Islet precursor cell (in vitro differentiated cells): ENCODE data around the gene LCTL.
A peak's percentile ranks its signal among the peaks of the same experiment; 100 is the strongest.
"Not testable (repeated sequence)": the region's sequence is repeated elsewhere in the genome, so short reads cannot be mapped to it uniquely, and the experiment has no call there.

Experiments
- DNase-seq: peaks from one replicate; pipeline ENCODE4 v3.0.0-alpha.2; 2018

LCTL gene

DNA sequence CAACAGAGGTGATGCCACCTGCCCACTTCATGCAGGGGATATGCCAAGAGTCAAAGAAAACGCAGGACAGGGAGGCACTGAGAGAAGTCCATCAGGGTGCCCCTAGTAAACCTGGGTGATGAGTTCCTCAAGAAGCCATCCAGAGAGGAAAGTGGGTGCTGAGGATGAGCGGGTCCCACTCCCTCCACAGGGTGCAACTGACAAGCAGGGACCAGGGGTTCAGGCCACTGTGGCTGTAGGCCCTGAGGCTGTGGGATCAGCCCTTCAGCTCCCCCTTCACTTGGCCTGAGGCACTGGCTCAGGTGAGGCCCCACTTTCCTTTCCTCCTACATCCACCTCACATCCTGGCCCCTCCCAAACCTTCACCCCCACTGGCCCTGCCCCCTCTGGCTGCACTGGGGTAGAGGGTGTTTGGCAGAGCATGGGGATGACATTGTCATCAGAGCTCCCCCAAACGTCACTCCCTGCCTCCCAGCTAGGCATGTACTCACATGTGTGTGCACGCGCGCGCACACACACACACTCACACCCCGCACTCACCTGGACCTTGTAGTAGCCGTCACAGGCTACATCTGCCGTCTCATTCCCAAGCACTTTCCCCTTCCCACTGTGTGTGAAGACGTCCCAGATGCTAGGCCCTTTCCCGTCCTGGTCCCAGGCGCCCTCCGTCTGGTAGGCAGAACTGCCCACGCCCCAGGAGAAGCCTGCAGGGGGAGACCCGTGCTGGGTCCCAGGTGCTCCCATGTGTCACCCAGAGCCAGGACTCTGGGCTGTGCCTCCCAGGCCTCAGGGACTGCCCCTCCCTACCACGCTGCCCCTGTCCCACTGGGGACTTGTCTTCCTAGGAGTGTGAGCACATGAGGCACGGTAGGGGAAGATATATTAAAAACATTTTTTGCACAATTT, 1.4 kb downstream of the LCTL start:
- no peak for DNase-seq

DNA sequence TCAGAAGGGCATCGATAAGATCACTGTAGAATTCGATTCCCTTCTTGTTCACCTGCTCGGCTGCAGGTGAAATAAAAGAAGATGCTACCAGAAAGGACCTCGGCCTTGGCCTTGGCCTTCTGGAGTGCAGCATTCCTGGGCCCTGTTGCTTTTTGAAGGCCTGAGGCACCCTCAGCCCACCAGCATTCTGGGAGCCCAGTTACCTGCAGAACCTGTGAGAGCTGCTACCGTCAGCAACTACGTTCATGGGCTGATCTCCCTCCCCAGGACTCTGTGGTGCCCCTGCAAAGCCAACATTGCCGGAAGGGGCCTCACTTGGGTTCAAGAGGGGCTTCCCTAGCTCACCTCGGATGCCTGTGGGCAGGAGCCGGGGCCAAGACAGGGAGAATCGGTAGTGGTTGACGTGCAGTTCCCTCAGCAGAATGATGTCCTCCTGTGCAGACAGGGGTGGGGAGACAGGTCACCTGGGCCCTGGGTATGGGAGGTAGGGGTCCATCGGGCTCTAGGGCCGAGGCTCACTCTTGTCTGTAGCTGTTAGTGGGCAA, 2.2 kb downstream of the LCTL start:
- DNase-seq, result no peak

DNA sequence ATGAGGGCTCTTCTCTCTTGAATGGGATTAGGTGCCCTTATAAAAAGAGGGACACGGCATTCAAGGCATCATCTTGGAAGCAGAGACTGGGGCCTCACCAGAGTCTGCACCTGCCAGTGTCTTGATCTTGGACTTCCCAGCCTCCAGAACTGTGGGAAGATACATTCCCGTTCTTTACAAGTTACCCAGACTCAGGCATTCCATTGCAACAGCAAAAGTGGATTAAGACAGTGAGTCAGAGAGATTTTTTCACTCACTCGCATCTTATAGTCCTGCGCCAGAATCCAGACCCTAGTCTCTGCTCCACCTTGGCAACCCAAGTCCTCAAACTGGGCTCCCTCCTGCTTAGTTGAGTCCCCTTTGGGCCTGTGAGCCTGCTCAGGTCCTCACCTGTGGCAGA, 2.7 kb downstream of the LCTL start:
- no peak for DNase-seq

DNA sequence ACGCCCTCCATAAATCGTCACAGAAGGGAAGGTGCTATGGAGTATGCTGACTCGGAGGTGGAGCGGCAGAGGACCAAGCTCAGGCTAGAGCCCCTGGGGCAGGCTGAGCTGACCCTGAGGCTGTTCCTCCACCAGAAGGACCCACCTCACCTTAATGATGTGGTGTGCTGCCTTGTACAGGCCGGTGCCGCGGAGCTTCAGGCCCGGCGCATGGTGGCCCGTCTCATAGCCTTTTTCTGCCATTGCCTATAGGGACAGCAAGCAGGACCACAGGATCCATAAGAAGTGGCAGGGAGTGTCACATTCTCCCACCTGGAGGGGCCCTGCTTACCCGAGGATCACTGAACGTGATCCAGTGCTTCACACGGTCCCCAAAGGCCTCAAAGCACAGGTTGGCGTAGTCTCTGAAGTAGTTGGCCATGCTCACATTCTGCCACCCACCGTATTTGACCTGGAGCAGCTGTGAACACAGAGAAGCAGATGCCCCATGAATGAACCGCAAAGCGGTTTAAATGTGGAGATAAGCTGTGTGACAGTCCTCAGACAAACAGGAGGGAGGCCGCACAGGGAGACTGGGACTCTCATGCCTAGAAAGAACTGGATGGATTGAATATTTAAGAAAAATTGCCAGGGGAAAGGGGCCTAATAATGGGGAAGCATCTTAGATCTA, 4.8 kb downstream of the LCTL start:
- no peak for DNase-seq

DNA sequence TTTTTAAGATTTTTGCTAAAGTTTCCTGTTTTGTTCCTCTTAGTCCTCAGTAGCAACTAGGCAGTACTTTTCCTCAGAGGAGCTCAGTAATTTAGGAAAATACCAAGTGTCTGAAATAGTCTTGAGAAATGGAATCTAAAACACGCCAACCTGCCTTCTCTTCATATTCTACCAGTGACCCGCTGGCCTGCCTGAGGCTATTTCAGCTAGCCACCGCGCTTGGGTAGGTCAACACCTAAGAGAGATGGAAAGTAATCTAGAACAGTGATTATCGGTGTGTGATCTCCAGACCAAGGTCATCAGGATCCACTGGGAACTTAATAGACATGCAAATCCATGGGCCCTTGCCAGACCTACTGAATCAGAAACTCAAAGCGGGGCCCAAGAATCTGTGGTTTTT, 7.5 kb downstream of the LCTL start:
- DNase-seq, result no peak

DNA sequence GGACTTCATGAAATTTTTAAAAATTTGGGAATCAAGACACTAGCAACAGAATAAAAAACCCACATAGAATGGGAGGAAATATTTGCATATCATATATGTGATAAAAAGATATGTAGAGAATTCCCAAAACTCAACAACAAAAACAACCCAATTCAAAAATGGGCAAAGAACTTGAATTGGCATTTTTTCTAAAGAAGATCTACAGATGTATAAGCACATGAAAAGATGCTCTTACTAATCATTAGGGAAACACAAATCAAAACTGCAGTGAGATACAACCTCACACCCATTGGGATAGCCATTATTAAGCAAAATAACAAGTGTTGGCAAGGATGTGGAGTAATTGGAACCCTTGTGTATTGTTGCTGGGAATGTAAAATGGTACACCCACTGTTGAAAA, 10.1 kb downstream of the LCTL start:
- DNase-seq, result no peak

DNA sequence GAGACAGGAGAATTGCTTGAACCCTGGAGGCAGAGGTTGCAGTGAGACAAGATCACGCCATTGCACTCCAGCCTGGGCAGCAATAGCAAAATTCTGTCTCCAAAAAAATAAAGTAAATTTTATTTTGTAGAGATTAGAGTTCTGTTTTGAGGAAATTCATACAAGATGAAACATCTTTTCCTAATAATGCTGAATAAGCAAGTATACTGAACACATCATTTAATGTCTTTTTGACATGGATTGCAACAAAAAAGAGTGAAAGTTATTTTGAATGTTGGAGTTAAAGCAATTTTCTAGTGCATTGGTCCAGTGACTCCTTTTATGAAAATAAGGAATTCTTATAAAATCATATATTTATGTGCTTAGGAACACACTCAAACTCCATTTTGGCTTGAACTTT, 20.5 kb downstream of the LCTL start:
- DNase-seq, result no peak

DNA sequence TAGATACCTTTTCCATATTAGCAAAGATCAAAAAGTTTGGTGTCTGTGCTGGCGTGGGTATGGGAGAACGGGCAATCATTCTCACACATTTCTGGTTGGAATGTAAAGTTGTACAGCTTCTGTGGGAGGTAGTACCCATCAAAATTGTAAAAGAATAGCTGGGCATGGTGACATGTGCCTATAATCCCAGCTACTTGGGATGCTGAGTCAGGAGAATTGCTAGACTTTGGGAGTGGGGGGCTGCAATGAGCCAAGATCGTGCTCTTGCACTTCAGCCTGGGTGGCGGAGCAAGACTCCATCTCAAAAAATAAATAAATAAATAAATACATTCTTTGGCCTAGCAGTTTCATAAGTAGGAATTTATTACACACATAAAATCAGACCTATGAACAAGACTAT, 22.9 kb downstream of the LCTL start:
- DNase-seq, result no peak

DNA sequence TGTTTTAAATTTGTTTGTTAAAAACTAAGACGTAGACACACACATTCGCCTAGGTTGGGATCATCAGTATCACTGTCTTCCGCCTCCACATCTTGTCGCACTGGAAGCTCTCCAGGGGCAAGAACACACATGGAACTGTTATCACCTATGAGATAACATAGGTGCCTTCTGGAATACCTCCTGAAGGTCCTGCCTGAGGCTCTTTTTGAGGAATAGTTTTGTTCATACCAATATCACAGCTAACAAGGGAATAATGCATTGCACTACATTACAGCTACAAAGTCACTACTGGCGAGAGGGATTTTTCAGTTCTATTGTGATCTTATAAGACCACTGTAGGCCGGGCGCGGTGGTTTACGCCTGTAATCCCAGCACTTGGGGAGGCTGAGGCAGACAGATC, 30.7 kb downstream of the LCTL start:
- DNase-seq, result no peak

DNA sequence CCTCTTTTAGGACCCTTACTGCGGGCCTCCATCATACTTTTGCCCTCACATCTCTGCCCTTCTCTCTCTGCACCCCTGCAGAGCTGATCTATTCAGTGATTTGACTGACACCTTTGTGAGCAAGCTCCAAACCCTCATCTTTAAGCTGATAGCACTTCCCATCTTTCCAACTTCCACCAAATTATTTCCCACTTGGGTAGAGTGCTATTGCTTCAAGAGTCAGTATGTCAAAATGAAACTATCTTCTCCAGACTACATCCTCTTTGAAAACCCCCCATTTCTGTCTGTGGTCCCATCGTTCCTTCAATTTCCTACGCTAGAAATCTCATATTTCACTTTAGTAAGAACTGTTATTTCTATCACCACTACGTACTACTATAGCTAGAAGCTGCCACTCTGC, 41.0 kb downstream of the LCTL start:
- no peak for DNase-seq

DNA sequence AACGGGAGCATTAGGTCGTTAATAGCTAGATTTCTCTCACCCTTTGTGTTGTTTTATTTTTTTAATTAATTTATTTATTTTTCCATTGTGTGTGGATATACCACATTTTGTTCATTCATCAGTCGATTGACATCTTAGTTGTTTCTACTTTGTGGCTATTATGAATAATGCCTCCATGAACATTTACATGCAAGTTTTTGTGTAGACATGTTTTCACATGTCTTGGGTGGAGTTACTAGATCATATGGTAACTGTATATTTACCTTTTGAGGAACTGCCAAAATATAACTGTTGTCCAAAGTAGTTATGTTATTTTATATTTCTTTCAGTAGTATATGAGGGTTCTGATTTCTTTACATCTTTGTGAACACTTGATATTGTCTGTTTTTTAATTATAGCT, 41.9 kb downstream of the LCTL start:
- DNase-seq, result no peak

DNA sequence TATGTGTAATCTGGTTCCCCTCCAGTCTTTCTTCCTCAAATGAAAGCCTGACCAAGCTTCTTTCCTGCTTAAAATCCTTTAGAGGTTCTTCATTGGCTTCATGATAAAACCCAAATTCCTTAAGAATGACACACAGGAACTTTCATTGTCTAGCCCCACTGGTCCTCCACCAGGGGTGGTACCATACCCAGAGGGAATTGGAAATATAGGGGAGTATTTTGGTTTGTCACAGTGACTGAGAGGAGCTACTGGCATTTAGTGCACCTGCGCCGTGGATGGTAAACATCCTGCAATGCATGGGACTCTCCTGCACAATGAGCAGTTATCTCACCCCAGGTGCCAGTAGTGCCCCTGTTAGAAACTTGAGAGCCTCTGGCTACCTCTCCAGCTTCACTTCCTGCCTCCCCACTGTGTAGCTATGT, 49.9 kb downstream of the LCTL start:
- DNase-seq, result no peak

DNA sequence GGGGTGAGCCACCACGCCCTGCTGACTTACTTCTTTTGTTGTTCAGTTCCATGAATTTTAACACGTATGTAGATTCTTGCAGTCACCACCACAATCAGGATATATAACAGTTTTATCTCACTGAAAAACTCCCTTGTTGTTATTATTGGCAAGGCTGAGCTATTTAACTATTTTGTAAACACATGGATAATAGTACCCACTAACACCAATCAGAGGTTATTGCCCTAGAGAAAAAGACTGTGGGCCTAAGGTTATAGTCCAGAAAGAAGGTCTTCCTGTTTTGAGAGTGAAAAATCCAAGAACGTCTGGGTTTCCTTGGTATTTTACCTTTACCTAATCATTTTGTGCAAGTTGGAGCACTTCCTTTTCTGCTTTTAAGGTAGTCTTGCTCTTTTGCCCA, 51.2 kb downstream of the LCTL start:
- DNase-seq, result no peak

DNA sequence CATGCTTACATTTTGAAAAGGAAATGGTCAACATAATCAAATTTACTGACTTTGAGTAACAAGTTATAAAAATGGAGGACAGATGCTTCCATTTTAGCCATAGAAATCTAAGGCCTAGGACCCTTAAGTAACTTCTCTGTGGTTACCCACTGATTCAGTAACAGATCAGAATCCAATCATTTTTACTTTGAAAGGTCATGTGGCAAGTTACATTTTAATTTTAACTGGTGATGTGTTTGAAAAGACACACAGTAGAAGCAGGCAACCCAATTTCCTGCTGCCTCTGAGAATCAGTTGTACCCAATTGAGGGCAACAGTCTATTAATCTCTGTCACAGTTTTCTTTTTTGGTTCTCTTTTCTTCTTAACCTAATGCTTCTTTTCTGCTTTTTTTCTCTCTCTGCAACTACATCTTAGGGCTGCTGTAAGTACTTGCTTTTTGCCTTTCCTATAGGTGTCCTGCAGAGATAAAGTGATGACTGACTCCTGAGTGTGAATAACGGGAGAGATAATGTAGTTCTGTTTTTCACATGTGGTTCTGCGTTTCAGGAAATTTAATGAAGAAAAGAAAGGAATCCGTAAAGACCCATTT, 57.4 kb downstream of the LCTL start:
- no peak for DNase-seq

DNA sequence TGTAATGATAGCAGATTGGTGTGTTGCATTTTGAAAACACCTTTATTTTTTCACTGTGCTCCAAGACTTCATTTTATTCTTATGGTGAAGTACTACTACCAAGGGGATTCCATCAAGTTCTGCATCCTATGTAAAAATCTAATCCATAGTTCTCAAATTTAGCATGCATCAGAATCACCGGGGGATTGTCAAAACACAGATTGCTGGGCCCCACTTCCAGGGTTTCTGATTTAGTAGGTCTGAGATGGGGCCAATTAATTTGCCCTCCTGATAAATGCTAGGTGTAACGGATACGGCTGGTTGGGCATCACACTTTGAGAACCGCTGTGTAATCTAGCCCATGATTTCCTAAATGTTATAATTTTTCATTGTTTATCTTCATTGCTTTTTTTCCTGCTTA, 60.0 kb downstream of the LCTL start:
- DNase-seq, result peak; percentile 19

DNA sequence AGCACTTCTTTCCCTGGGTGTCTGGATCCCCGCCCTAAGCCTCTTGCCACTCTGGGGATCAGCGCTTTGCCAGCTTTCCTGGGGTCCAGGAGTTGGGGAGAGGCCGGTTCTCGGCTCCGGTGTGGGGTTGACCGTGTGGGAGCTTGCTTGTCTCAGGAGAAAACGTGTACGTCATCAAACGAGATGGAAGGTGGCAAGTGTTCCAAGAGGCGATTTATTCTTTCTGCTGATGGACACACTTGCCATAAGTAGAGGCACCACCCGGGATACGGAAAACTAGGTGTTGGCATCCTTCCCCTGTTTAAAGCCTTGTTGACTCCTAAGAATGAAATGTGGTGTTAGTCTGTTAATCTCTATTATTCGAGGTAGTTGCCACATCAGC, 60.4 kb downstream of the LCTL start:
- DNase-seq, result no peak

DNA sequence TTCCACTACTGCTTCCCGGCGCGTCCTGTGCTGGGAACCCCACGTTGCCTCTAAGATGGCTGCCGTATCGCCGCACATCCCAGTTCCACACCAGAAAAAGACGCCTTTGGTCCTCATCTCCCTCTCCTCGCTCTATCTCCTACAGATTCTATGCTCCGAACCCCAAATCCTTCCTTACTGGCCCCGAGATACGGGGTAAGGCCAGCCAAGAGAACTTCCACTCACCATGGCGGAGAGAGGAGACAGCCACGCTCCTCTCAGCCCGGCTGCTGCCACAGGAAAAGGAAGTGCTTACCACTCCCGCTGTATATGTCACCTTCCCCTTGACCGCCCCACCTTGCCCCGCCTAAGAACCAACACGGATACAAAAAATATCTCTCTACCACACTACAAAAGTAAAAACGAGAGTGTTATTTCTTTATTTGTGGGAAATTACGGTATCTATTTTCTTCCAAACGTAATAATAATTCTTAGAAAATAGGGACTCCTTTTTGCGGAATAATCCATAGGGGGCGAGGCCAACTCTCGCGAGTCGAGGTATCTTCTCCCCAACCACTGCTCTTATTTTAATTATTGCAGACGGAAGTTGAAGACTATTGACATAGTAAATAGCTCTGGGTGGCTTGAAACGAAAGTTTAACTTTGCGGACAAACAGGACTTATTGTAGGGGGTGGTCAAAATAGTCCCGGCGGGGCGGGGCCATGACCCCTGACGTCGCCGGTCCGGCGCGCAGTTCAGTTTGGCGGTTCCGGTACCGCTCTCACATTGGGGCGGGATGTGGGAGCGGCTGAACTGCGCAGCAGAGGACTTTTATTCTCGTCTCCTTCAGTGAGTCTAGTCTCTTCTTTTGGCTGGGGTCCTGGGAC, 61.0 kb downstream of the LCTL start, which contains the start of the genes RPL4 and ZWILCH:
RPL4 (minus strand) TSS at position 293 of the 867 bp plus-strand sequence; CDS start at position 228, 65 bp downstream.
ZWILCH (plus strand) TSS at position 764 of the 867 bp plus-strand sequence; CDS start at position 777, 13 bp downstream.
- peak; percentile 85 for DNase-seq

DNA sequence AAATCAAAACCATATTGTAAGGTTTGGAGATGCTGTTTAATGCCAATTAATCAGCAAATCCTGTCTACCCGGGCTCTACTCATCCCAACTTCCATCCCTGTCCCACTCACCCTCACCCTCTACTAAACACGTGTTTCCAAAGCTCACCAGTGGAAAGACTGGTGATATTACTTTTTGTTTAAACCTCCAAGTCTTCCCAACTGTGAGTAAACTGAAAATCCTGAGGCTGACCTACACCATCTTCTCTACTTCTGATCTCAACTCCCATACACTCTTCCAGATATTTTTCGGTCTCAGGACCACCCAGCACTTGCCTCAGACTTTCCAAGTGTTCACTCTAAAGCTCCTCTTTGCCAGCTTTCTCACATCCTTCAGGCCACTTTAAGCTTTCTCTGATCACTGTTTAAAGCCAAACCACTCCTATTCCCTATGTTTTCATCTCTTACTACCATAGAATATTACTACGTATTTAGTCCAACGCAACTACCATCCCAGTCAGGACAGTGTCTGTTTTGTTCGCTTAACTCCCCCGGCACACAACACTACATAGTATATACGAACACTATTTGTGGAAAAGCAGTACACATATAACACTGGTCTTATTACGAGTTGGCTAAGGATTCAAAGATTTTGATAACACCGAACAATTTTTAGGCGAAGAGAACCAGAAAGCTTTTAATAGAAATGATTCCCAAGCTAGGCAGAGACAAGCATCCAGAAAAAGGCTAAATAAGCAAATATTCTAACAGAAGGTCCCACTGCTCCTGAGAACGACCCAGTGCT, 61.8 kb downstream of the LCTL start:
- DNase-seq, result peak; percentile 8

DNA sequence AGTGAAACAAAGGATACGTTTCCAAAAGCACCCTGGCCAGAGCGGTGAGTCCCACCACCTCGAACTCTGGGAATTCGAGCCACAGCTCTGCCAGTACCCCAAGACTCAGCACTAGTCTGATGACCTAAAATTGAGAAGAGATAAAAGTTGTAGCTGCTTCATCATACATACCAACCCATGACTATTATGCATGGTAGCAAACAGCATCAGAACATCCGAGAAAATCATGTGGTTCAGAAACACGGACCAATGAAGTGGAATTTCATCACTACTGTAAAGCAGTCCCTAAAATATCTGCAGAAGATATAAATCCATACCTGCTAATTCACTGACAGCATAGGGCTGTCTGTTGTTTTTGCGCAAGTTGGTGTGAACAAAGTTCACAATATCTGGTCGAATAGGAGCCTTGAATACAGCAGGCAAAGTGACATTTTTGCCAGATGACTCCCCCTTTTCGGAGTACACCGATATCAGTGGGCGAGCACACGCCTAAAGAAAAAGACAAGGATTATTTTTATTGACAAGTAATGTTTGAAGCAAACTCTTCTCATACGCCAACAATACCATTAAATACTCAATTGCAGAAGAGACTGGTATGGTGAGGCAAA, 62.7 kb downstream of the LCTL start:
- not testable (repeated sequence) for DNase-seq

DNA sequence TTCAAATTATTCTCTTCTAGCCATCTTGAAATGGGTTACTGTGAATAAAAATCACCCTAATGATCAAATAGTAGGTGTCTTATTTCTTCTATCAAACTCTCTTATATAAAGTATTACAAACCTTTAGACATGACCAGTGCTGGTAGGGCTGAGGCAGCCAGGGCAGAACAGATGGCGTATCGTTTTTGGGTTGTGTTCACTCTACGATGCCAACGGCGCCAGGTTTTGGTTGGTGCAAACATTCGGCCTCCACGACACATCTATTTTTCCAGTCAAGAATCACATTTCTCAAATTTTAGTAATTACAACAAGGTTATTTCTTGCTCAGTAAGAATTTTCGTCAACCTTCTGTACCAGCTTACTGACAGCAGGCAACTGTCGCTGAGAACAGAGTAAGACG, 63.3 kb downstream of the LCTL start:
- DNase-seq, result peak; percentile 13

DNA sequence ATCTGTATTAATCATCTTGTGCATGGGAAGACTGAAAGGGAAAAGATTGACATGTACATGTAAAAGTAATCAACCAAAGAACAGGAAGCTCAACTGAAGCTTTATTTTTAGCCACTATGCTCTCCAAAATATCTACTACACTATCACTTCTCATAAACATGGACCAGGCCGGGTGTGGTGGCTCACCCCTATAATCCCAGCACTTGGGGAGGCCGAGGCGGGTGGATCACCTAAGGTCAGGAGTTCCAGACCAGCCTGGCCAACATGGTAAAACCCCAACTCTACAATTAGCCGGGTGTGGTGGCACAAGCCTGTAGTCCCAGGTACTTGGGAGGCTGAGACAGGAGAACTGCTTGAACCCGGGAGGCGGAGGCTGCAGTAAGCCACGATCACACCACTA, 65.5 kb downstream of the LCTL start:
- DNase-seq, result peak; percentile 12
